HG03045 (cell line): ENCODE results near the gene ADD1.
A peak's percentile ranks its signal among the peaks of the same experiment; 100 is the strongest.
"Not testable (repeated sequence)": the region's sequence is repeated elsewhere in the genome, so short reads cannot be mapped to it uniquely, and the experiment has no call there.

ENCODE experiments used
- ATAC-seq: cut with Tn5 transposase; IDR thresholded peaks from one replicate; pipeline ENCODE4 v1.9.1; 2021; ENCODE audit warnings: mild to moderate bottlenecking, moderate library complexity; ENCODE audit not compliant: unreplicated experiment

The ADD1 gene

DNA sequence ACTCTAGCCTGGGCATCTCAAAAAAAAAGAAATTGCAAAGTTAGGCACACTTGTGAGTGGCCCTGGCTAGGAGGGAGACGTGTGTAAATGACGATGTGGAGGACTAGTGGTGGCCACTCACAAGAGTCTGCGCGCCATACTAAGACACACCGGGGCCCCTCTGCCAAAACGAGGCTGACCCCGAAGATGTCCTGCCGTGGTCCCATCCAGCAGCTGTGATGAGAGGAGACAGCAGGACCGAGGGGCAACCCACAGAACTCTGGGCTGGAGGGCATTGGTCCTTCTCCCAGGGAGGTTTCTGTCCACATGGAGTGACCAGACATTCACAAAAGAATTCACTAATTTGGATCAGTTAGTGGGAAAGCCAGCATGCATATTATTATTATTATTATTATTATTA lies 72.1 kb downstream of the ADD1 start:
- no peak for ATAC-seq

DNA sequence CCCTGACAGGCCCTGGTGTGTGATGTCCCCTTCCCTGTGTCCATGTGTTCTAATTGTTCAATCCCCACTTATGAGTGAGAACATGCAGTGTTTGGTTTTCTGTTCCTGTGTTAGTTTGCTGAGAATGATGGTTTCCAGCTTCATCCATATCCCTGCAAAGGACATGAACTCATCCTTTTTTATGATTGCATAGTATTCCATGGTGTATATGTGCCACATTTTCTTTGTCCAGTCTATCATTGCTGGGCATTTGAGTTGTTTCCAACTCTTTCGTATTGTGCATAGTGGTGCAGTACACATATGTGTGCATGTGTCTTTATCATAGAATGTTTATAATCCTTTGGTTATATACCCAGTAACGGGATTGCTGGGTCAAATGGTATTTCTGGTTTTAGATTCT lies 73.1 kb downstream of the ADD1 start:
- not testable (repeated sequence) for ATAC-seq

DNA sequence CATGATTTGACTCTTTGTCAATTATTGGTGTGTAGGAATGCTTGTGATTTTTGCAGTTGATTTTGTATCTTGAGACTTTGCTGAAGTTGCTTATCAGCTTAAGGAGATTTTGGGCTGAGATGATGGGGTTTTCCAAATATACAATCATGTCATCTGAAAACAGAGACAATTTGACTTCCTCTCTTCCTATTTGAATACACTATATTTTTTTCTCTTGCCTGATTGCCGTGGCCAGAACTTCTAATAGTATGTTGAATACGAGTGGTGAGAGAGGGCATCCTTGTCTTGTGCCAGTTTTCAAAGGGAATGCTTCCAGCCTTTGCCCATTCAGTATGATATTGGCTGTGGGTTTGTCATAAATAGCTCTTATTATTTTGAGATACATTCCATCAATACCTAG lies 74.7 kb downstream of the ADD1 start:
- not testable (repeated sequence) for ATAC-seq

DNA sequence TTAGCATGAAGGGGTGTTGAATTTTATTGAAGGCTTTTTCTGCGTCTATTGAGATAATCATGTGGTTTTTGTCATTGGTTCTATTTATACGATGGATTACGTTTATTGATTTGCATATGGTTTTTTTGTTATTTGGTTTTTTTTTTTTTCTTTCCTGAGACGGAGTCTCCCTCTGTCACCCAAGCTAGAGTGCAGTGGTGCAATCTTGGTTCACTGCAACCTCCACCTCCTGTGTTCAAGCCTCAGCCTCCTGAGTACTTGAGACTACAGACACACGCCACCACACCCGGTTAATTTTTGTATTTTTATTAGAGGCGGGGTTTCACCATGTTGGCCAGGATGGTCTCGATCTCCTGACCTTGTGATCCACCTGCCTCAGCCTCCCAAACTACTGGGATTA lies 75.1 kb downstream of the ADD1 start:
- ATAC-seq: not testable (repeated sequence)

DNA sequence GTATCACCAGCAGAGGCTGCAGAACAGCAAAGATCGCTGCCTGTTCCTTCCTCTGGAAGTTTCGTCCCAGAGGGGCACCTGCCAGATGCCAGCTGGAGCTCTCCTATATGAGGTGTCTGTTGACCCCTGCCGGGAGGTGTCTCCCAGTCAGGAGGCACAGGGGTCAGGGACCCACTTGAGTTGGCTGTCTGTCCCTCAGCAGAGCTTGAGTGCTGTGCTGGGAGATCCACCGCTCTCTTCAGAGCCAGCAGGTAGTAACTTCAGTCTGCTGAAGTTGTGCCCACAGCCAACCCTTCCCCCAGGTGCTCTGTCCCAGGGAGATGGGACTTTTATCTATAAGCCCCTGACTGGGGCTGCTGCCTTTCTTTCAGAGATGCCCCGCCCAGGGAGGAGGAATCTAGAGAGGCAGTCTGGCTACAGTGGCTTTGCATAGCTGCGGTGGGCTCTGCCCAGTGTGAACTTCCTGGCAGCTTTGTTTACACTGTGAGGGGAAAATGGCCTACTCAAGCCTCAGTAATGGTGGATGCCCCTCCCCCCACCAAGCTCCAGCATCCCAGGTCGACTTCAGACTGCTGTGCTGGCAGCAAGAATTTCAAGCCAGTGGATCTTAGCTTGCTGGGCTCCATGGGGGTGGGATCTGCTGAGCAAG lies 78.9 kb downstream of the ADD1 start:
- ATAC-seq: not testable (repeated sequence)

DNA sequence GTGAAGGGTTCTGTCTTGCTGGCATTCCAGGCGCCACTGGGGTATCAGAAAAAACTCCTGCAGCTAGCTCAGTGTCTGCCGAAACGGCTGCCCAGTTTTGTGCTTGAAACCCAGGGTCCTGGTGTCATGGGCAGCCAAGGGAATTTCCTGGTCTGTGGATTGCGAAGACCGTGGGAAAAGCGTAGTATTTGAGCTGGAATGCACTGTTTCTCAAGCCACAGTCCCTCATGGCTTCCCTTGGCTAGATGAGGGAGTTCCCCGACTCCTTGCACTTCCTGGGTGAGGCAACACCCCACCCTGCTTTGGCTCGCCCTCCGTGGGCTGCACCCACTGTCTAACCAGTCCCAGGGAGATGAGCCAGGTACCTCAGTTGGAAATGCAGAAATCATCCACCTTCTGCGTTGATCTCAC lies 79.5 kb downstream of the ADD1 start:
- ATAC-seq: no peak

DNA sequence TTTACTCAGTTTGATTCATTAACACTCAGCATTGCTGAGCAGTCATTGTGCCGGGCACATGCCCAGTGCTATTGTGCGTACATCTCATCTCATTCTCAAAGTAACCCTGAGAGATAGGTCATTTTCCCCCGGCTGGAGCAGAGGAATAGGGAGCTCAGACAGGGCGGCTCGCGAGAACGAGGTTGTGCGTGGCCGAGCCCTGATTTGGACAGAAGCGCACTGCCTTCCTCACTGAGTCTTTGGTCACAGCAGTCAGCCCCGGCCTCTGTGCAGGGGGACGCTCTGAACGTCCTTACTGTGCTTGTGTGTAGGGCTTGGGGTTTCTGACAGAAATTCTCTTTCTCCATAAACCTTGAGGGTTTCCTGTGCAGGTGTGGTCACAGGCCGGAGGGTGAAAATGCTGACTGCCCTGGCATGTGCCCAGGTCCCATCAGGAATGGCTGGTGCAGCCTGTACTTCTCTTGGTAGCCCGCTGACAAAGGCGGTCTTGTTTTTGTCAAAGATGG lies 80.1 kb downstream of the ADD1 start:
- ATAC-seq: no peak

DNA sequence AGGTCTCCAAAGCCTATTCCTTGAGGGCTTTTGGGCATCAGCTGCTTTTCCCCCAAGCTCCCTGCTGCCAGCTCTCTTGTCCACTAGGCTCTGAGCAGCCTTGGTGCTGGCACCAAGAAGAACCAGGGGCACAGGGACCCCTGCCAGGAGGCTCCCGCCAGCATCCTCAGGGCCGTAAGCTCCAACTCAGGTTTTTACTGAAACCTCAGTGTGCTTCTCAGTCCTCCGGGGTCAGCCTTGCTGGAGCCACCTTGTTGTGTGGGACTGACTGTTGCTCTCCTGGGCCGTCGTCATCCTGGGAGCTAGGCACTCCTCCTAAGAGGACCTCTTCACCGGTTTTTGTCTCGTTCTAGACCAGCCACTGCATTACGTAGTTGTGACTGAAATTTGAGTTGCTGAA lies 80.6 kb downstream of the ADD1 start:
- ATAC-seq: no peak

DNA sequence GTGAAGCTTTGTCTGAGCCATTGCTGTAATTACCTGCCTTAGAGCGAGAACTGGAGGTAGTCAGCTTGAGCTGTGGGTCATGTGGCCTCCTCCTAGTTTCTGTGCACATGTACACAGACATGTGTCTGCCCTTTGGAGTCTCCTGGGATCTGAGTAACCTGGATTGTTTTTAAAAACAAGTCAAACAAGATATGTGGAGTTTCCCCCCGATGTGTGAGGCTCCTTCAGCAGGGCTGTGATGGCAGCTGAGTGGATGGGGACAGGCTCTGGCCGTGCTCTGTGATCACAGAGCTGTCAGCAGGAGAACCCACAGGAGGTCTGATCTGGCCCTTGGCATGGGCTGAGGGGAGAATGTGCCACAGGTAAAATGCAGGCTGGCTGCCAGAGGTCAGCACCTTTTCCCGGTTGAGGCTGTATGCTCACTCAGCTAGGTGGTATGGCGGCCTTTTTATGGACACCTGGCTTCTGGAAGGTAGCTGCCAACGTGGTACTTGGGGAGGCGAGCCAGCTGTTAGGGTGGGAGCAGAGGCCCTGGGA lies 81.2 kb downstream of the ADD1 start:
- ATAC-seq: no peak

DNA sequence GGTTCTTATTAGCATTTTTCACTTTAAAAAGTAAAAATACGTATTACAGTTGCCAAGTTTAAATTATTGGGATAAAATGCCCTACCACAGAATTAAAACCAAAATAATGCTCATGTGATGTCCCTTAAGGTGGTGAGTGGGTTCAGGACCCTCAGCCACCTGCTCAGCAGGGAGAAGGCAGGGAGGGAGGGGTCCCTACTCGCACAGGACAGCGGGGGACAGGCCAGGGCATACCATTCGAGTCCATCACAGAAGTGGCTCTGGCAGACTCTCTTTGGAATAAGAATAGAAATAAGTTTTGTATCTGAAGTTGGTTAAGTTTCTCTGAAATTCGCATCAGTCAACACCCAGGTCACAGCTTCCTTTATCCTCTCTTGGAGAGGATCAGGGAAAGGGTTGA lies 81.9 kb downstream of the ADD1 start:
- no peak for ATAC-seq

DNA sequence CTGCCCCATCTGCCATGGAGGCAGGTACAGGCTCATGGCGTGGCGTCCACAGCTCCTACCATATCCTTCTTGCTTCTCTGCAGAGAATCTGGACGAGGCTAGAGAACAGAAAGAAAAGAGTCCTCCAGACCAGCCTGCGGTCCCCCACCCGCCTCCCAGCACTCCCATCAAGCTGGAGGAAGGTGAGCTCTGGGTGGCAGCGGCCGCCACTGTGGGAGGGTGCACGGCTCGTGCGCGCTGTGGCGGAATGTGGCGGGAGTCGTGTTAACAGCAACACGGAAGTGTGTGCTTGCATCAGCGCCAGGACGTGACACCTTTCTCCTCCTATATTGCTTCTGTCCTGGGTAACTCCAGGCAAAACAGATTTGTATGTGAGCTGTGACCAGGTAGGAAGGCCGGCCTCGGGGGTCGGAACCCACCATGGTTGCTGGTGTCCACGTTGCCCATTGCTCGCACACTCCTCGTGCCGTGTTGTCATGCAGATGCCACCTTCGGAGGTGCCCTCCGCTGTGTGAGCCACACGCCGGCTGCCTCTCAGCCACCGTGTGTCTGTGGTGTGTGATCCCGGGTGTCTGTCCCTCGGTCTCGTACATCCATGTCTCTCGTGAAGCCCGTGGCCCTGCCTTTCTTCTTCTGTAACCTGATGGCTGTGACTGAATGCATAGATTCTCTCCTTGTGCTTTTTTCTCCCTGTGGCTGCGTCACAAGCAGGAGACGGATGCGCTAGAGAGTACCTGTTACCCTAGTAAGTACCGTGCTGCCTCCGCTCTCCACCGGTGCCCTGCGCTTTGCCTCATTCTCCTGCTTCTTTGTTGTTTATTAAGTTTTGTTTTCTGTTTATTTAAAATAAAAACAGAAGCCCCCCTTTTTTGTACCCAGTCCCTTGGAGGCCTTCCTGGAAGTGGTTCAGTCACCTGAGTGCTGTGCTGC lies 82.6 kb downstream of the ADD1 start:
- no peak for ATAC-seq

DNA sequence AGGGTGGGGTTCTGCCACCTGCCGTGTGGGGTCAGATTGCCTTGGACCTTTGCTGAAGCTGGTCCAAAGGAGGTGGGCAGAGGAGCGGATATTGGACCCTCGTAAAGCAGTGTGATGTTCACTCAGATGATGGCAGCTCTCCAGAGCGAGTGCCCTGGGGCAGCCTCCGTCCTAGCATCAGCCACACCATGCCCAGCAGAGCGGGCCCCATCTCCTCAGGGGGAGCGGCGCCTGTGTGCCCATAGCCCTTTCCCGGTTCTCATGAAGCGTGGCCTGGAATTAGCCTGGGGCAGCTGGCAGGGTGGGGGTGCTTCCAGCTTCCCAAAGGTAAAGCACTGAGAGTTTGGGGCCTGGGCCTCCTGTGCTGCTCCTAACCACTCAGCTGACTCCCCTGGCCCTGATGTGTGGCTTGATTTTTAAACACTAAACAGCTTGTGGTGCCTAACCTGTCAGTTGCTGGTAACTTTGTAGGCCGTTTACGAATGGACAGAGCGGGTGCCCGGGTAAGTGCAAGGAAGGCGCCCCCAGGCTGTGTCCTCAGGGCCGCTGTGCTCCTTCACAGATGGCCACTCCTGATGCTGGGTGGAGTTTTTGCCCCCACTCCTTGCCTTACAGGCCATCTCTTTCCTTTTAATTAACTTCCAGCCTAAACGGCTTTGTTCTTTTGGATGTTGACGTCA lies 83.5 kb downstream of the ADD1 start:
- no peak for ATAC-seq

DNA sequence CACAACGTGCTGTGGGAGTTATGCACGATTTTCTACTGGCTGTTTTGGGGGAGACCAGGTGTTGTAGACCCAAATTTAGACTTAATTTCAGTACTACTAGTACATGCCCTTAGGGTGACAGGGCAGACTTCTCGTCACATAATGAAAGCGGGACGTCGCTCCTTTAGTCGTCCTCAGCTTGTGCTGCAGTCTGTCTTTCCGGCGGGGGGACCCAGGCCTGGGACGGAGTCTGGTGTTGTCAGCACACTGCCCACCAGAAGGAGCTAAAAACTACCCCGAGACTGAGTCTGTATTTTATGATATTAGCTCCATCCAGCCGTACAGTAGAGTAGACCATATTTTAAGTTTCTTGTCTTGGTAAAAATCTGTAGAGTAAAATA lies 84.0 kb downstream of the ADD1 start:
- no peak for ATAC-seq

DNA sequence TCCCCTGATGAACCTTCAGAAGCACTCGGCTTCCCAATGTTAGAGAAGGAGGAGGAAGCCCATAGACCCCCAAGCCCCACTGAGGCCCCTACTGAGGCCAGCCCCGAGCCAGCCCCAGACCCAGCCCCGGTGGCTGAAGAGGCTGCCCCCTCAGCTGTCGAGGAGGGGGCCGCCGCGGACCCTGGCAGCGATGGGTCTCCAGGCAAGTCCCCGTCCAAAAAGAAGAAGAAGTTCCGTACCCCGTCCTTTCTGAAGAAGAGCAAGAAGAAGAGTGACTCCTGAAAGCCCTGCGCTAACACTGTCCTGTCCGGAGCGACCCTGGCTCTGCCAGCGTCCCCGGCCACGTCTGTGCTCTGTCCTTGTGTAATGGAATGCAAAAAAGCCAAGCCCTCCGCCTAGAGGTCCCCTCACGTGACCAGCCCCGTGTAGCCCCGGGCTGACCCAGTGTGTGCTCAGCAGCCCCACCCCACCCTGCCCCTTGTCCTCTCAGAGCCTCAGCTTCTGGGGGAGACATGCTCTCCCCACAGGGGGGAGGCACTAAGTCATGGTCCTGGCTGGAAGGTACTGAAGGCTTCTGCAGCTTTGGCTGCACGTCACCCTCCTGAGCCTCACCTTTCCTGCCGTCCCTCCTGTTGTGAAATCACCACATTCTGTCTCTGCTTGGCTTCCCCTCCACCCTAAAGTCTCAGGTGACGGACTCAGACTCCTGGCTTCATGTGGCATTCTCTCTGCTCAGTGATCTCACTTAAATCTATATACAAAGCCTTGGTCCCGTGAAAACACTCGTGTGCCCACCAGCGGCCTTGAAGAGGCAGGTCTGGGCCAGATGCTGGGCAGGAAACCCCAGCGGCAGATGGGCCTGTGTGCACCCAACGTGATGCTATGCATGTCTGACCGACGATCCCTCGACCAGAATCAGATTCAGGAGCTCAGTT lies 84.9 kb downstream of the ADD1 start:
- no peak for ATAC-seq

DNA sequence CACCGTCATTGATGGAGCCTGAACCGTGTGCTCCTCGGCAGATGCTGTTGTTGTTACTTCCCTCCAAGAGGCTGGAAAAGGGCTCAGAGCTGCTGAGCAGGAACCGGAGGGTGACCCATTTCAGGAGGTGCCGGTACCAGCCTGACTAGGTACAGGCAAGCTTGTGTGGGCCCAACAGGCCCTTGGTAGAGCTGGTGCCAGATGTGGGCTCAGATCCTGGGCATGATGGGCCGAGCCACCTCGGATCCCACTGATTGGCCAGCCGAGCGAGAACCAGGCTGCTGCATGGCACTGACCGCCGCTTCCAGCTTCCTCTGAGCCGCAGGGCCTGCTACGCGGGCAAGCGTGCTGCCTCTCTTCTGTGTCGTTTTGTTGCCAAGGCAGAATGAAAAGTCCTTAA lies 85.8 kb downstream of the ADD1 start:
- ATAC-seq: no peak

DNA sequence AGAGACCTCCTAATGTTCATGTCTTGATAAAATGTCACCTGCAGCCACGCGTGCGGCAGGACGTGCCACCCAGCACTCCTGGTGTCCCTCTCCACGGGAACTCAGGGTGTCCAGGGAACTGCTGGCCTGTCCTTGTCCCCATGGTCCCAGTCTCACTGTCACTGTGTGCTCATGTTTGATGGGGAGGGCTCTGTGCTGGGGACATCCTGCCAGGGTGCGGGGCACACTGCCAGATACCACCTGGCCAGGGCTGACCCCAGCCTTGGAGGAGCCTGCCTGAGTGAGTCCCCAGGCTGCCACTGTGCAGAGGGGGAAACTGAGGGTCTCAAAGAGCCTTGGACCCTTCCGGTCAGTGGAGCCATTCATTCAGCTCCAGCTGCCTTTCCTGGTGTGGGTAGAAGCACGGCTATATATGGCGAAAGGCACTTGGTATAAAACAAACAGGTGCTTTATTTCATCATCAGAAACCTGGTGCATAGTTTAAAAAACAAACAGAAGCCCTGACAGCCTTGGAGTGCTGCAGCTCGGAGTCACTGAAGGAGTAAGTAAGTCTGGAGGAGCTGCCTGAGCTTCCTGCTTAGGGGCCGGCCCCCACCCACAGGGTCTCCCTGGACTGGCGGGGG lies 86.6 kb downstream of the ADD1 start:
- no peak for ATAC-seq

DNA sequence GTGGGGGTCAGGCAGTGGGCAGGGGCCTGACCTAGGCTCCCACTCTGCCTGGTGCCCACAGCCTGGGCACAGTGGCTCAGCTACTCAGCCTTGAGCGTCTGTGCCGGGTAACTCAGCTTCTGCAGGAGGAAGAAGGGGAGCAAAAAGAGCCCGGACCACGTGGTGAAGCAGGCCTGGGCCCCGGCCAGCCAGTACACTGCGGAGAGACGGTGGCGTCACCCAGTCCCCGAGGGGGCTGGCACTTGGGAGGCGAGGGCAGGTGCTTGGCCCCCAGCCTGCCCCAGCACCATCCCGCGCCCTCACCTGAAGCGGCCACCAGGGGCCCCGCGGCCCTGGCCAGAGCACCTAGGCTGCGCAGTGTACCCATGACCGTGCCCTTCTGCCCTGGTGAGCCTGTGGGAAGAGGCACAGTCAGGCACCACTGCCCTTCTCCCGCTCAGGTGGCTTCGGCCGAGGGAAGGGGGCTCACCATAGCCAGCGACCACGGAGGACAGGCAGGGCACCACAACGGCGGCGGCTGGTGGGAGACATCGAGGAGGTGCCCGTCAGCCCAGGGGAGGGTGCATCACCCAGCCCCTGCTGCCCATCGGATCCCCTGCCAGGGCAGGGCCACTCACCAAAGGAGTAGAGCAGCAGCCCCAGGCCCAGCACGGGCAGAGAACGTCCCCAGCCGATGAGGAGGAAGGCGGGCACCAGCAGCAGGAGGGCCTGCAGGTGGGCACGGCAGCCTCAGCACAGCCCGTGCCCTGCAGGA lies 87.3 kb downstream of the ADD1 start:
- no peak for ATAC-seq

DNA sequence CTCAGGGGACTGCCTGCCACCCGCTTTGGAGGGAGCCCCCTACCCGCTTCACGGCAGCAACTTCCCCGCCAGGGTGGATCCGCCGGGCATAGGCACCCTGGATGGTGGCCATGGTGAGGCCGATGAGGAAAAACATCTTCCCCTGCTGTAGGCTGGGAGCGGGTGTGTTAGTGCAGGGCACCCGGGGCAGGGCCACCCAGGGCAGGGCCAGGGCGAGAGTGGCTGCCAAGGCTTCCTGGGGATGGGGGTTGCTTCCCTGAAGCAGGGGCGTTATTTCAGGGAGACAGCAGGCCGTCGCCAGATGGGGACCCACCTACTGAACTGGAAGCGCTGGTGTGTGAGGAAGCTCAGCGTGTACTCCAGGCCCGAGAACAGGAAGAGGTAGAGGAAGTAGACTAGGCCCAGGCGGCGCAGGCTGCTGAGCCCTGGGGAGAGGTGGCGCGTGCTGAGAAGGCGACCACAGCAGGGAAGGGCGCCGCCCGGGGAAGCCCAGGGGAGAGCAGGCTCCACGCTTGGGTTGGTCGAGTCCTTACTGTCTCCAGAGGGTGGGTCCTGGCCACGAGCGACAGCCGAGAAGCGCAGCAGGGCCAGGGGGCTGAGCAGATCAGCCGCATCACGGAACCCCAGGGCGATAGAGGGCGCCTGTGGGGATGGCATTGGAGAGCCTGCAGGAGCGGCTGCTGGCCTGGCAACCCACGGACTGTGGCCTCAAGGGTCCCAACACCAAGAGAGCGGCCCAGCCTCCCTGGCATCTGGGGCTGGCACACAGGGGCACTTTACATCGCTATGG lies 88.1 kb downstream of the ADD1 start:
- ATAC-seq: peak; percentile 32
